ENCODE data around the gene LHFPL5. TPM values are rescaled to one million over a fixed set of nuclear protein-coding genes. Genes with fewer than 3 reads are reported as not detected.
A peak's percentile ranks its signal among the peaks of the same experiment; 100 is the strongest.

Gene LHFPL5
- total RNA-seq, 2 donors from 2014 or later: 5.6 to 6.2 TPM

DNA sequence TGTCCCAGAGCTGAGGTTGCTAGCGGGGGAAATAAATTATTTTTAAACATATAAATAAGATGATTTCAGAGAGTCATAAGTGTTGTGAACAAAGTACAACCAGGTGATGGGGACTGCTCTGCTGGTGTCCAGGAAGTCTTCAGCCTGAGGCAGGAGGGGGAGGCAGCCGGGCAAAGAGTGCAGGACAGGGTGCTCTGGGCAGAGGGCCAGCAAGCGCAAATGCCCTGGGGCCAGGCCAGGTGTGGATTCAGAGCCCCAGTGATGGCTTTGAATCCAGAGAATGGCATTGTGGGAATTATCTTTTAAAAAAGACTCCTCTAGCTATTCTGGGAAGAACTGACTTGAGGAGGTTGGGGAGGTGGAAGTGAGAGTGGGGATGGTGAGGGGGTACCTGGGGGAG, 22.7 kb upstream of the LHFPL5 start:
- 39 to 41% methylated on average over 3 of the region's 3 CpGs for WGBS, 2 donors
- H3K4me3 ChIP-seq: no peak overlapping the region
- H3K27me3 ChIP-seq: no peaks in the 10 kb centered on the region
- TF ChIP-seq, protein P1, sequence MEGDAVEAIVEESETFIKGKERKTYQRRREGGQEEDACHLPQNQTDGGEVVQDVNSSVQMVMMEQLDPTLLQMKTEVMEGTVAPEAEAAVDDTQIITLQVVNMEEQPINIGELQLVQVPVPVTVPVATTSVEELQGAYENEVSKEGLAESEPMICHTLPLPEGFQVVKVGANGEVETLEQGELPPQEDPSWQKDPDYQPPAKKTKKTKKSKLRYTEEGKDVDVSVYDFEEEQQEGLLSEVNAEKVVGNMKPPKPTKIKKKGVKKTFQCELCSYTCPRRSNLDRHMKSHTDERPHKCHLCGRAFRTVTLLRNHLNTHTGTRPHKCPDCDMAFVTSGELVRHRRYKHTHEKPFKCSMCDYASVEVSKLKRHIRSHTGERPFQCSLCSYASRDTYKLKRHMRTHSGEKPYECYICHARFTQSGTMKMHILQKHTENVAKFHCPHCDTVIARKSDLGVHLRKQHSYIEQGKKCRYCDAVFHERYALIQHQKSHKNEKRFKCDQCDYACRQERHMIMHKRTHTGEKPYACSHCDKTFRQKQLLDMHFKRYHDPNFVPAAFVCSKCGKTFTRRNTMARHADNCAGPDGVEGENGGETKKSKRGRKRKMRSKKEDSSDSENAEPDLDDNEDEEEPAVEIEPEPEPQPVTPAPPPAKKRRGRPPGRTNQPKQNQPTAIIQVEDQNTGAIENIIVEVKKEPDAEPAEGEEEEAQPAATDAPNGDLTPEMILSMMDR (IDR thresholded peaks at IDR 0.05): no peak
- TF ChIP-seq POLR2A (IDR thresholded peaks at IDR 0.05): no peak
- no peak overlapping the region for H3K27ac ChIP-seq
- intact Hi-C loops (cut with DNase I): no loop called here
- H3K9me3 ChIP-seq: no peaks in the 10 kb centered on the region
- H3K36me3 ChIP-seq (replicated peaks in 1 of 2; ENCODE audit: insufficient read depth in 1 of 2, low read depth in 2 of 2): no peaks in the 10 kb centered on the region
- DNase-seq (peak; percentile 47 to 71 (median 68)), ATAC-seq (no peak)
- peaks cover 19% of the 10 kb centered on the region for H3K4me1 ChIP-seq

DNA sequence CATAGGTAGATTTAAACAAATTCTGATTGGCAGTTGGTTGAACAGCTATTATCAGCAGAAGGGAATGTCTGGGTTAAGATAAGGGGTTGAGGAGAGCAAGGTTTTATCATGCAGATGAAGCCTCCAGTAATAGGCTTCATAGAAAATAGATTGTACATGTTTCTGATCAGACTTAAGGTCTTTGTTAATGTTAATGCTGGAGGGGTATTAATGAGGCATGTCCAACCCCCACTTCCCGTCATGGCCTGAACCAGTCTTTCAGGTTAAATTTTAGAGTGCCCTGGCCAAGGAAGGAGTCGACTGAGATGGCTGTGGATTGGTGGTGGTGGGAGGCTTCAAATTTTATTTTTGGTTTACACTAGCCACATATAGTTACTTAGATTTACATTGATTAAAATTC, 21.0 kb upstream of the LHFPL5 start:
- intact Hi-C loops (cut with DNase I): no loop called here
- H3K27ac ChIP-seq: no peak overlapping the region
- H3K4me3 ChIP-seq: no peak overlapping the region
- TF ChIP-seq, protein P1 (IDR thresholded peaks at IDR 0.05): no peak
- TF ChIP-seq POLR2A (IDR thresholded peaks at IDR 0.05): no peak
- ATAC-seq (no peak), DNase-seq (no peak)
- H3K4me1 ChIP-seq: peaks cover 33% of the 10 kb centered on the region
- H3K9me3 ChIP-seq: no peaks in the 10 kb centered on the region
- H3K36me3 ChIP-seq (replicated peaks in 1 of 2; ENCODE audit: insufficient read depth in 1 of 2, low read depth in 2 of 2): no peaks in the 10 kb centered on the region
- 41 to 54% methylated on average over 2 of the region's 2 CpGs for WGBS, 2 donors
- no peaks in the 10 kb centered on the region for H3K27me3 ChIP-seq

- no peaks in the 10 kb centered on the region for H3K27me3 ChIP-seq
- WGBS, 2 donors: 69 to 84% methylated on average over 2 of the region's 2 CpGs
- DNase-seq (no peak), ATAC-seq (no peak)
- TF ChIP-seq, protein P1 (IDR thresholded peaks at IDR 0.05): no peak
- no peak for TF ChIP-seq POLR2A (IDR thresholded peaks at IDR 0.05)
- peaks cover 53% of the 10 kb centered on the region for H3K4me1 ChIP-seq
- H3K9me3 ChIP-seq: no peaks in the 10 kb centered on the region
- H3K27ac ChIP-seq: peak overlapping the region; percentile 66 to 96 (median 89)
- intact Hi-C loops (cut with DNase I): no loop called here
- H3K4me3 ChIP-seq: no peak overlapping the region
- no peaks in the 10 kb centered on the region for H3K36me3 ChIP-seq (replicated peaks in 1 of 2; ENCODE audit: insufficient read depth in 1 of 2, low read depth in 2 of 2)
These were observed 18.9 kb upstream of the LHFPL5 start for GRCh38 chr6:35786272-35786671.

GRCh38 chr6:35786810-35787209, 18.3 kb upstream of the LHFPL5 start:
- H3K4me1 ChIP-seq: peaks cover 53% of the 10 kb centered on the region
- DNase-seq (peak; percentile 46 to 57 (median 53)), ATAC-seq (peak; percentile 15)
- H3K4me3 ChIP-seq: peak overlapping the region in 1 of 2 donors; percentile 13
- peak overlapping the region; percentile 66 to 96 (median 89) for H3K27ac ChIP-seq
- intact Hi-C loops (cut with DNase I): no loop called here
- WGBS, 2 donors: 62 to 71% methylated on average over 25 of the region's 25 CpGs
- TF ChIP-seq, protein P1 (IDR thresholded peaks at IDR 0.05): no peak
- peak in 1 of 3 donors; percentile 17 for TF ChIP-seq POLR2A (IDR thresholded peaks at IDR 0.05)
- H3K36me3 ChIP-seq (replicated peaks in 1 of 2; ENCODE audit: insufficient read depth in 1 of 2, low read depth in 2 of 2): no peaks in the 10 kb centered on the region
- H3K9me3 ChIP-seq: no peaks in the 10 kb centered on the region
- H3K27me3 ChIP-seq: no peaks in the 10 kb centered on the region

All from body of pancreas (tissue), 4 donors.